Neural cell (in vitro differentiated cells): ENCODE results near the gene BRD3OS. TPM values are rescaled to one million over a fixed set of nuclear protein-coding genes. Genes with fewer than 3 reads are reported as not detected.
"Not testable (repeated sequence)": the region's sequence is repeated elsewhere in the genome, so short reads cannot be mapped to it uniquely, and the experiment has no call there.

ENCODE experiments used
- H2AFZ ChIP-seq: fragments of 200-600, 300-800 bp; sonication (generic), shearing (Covaris generic); 2 replicates; pipeline ENCODE4 v1.6.0; 2014; ENCODE audit warnings: low read depth, mild to moderate bottlenecking, antibody characterized with exemption, low read length, moderate library complexity
- H3F3A ChIP-seq: fragments of 200-600 bp; shearing (Covaris generic); 2 replicates; pipeline ENCODE4 v1.6.1; 2016; ENCODE audit warnings: mild to moderate bottlenecking, moderate library complexity, mixed read lengths, antibody characterized with exemption, low read length; ENCODE audit not compliant: insufficient read depth, poor library complexity, severe bottlenecking
- H3K27ac ChIP-seq: fragments of 200-600, 300-800 bp; sonication (generic), shearing (Covaris generic); 2 replicates; pipeline ENCODE4 v1.5.1; 2014; ENCODE audit warnings: mild to moderate bottlenecking, low read length, moderate library complexity
- H3K27me3 ChIP-seq: fragments of 300-800, 200-600 bp; sonication (generic), shearing (Covaris generic); 2 replicates; pipeline ENCODE4 v1.6.0; 2014; ENCODE audit warnings: mild to moderate bottlenecking, low read depth, low read length, moderate library complexity; ENCODE audit not compliant: insufficient read depth
- H3K36me3 ChIP-seq: fragments of 300-800, 200-600 bp; sonication (generic), shearing (Covaris generic); 2 replicates; pipeline ENCODE4 v1.5.1; 2014; ENCODE audit warnings: mild to moderate bottlenecking, antibody characterized with exemption, low read length, moderate library complexity; ENCODE audit not compliant: insufficient read depth
- H3K4me2 ChIP-seq: fragments of 300-800, 200-600 bp; sonication (generic), shearing (Covaris generic); 2 replicates; pipeline ENCODE4 v1.6.0; 2014; ENCODE audit warnings: mild to moderate bottlenecking, low read length
- H3K4me3 ChIP-seq: fragments of 300-800, 200-600 bp; sonication (generic), shearing (Covaris generic); 2 replicates; pipeline ENCODE4 v1.5.1; 2014; ENCODE audit warnings: mild to moderate bottlenecking, low read length, moderate library complexity
- H3K79me2 ChIP-seq: fragments of 200-600 bp; shearing (Covaris generic); replicated peaks from 2 replicates; pipeline ENCODE4 v1.6.0; 2014; ENCODE audit warnings: mild to moderate bottlenecking, low read length, moderate library complexity; ENCODE audit not compliant: insufficient read depth
- H3K9ac ChIP-seq: fragments of 300-800, 200-600 bp; sonication (generic), shearing (Covaris generic); 2 replicates; pipeline ENCODE4 v1.6.1; 2016; ENCODE audit warnings: mild to moderate bottlenecking, low read length, mixed read lengths
- H3K9me2 ChIP-seq: fragments of 200-600 bp; shearing (Covaris generic); 2 replicates; pipeline ENCODE4 v1.6.1; 2016; ENCODE audit warnings: mild to moderate bottlenecking, low read length, mixed read lengths; ENCODE audit not compliant: insufficient read depth
- H3K9me3 ChIP-seq: fragments of 200-600, 300-800 bp; sonication (generic), shearing (Covaris generic); 2 replicates; pipeline ENCODE4 v1.6.1; 2016; ENCODE audit warnings: mild to moderate bottlenecking, mixed run types, low read length, moderate library complexity, mixed read lengths
- H4K20me1 ChIP-seq: fragments of 200-600 bp; shearing (Covaris generic); 2 replicates; pipeline ENCODE4 v1.6.1; 2016; ENCODE audit warnings: mild to moderate bottlenecking, mixed run types; ENCODE audit not compliant: insufficient read depth
- EP300 ChIP-seq: fragments of 450-650 bp; conservative IDR thresholded peaks from 2 replicates; pipeline ENCODE4 v1.6.1; 2014; ENCODE audit warnings: antibody characterized with exemption, mild to moderate bottlenecking, moderate library complexity; ENCODE audit not compliant: poor library complexity, severe bottlenecking
- EZH2 ChIP-seq: fragments of 200-600, 300-800 bp; shearing (Covaris generic), sonication (generic); IDR thresholded peaks from 2 replicates; pipeline ENCODE4 v1.6.1; 2014; ENCODE audit warnings: antibody characterized with exemption, low read length, borderline replicate concordance, mild to moderate bottlenecking; ENCODE audit not compliant: insufficient read depth, poor library complexity, severe bottlenecking
- MXI1 ChIP-seq: fragments of 450-650 bp; conservative IDR thresholded peaks from 2 replicates; pipeline ENCODE4 v1.6.1; 2014; ENCODE audit warnings: antibody characterized with exemption, mild to moderate bottlenecking; ENCODE audit not compliant: poor library complexity, severe bottlenecking
- POLR2AphosphoS5 ChIP-seq: IDR thresholded peaks from 2 replicates; pipeline ENCODE4 v1.6.1; 2012
- SMC3 ChIP-seq: fragments of 450-650 bp; conservative IDR thresholded peaks from 2 replicates; pipeline ENCODE4 v1.6.1; 2014; ENCODE audit warnings: antibody characterized with exemption, mild to moderate bottlenecking, moderate library complexity; ENCODE audit not compliant: poor library complexity
- TAF1 ChIP-seq: IDR thresholded peaks from 2 replicates; pipeline ENCODE4 v1.6.1; 2012; ENCODE audit warnings: low read depth
- polyA plus RNA-seq: library from polyadenylated mRNA; depleted of rRNA; stranded (reverse); fragments of >200 nt; gene quantifications from 2 replicates; pipeline ENCODE4 v1.2.3, GENCODE V29; 2014
- TF ChIP-seq, protein P1 (sequence below): IDR thresholded peaks from 2 replicates; pipeline ENCODE4 v1.6.1; 2012; ENCODE audit warnings: borderline replicate concordance

BRD3OS gene
- polyA plus RNA-seq, 1 donor from 2014 or later = 49.5 TPM

DNA sequence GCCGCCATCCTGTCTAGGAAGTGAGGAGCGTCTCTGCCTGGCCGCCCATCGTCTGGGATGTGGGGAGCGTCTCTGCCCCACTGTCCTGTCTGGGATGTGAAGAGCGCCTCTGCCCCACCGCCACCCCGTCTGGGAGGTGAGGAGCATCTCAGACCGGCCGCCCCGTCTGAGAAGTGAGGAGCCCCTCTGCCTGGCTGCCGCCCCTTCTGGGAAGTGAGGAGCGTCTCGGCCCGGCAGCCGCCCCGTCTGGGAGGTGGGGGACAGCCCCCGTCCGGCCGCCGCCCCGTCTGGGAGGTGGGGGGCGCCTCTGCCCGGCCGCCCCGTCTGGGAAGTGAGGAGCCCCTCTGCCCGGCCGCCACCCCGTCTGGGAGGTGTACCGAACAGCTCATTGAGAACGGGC lies 50.4 kb downstream of the BRD3OS start:
- H4K20me1 ChIP-seq, H3K9ac ChIP-seq, H3K27me3 ChIP-seq, H3K27ac ChIP-seq, H3K9me3 ChIP-seq, H3K4me2 ChIP-seq, H3K79me2 ChIP-seq, H3K36me3 ChIP-seq, H3F3A ChIP-seq, H3K9me2 ChIP-seq, H3K4me3 ChIP-seq, H2AFZ ChIP-seq: not testable (repeated sequence)

GRCh38 chr9:134076644-134077043 lies 51.4 kb downstream of the BRD3OS start:
- H3K9me2 ChIP-seq = no peaks in the 10 kb centered on the region

More at GRCh38 chr9:134076644-134077043, 51.4 kb downstream of the BRD3OS start:
- Histone ChIP-seq H3K4me2 (no peak overlapping the region), H3K27me3 (no peaks in the 10 kb centered on the region), H3K9me3 (no peaks in the 10 kb centered on the region), H3K9ac (no peak overlapping the region), H2AFZ (no peak overlapping the region), H3F3A (no peaks in the 10 kb centered on the region), H3K27ac (no peak overlapping the region), H4K20me1 (no peaks in the 10 kb centered on the region), H3K4me3 (no peak overlapping the region), H3K79me2 (no peaks in the 10 kb centered on the region), H3K36me3 (no peaks in the 10 kb centered on the region)
- no peak for TF ChIP-seq MXI1
- no peak for TF ChIP-seq TAF1
- TF ChIP-seq SMC3 = no peak
- TF ChIP-seq EP300 = no peak
- no peak for TF ChIP-seq POLR2AphosphoS5
- TF ChIP-seq EZH2 = no peak
- TF ChIP-seq, protein P1, sequence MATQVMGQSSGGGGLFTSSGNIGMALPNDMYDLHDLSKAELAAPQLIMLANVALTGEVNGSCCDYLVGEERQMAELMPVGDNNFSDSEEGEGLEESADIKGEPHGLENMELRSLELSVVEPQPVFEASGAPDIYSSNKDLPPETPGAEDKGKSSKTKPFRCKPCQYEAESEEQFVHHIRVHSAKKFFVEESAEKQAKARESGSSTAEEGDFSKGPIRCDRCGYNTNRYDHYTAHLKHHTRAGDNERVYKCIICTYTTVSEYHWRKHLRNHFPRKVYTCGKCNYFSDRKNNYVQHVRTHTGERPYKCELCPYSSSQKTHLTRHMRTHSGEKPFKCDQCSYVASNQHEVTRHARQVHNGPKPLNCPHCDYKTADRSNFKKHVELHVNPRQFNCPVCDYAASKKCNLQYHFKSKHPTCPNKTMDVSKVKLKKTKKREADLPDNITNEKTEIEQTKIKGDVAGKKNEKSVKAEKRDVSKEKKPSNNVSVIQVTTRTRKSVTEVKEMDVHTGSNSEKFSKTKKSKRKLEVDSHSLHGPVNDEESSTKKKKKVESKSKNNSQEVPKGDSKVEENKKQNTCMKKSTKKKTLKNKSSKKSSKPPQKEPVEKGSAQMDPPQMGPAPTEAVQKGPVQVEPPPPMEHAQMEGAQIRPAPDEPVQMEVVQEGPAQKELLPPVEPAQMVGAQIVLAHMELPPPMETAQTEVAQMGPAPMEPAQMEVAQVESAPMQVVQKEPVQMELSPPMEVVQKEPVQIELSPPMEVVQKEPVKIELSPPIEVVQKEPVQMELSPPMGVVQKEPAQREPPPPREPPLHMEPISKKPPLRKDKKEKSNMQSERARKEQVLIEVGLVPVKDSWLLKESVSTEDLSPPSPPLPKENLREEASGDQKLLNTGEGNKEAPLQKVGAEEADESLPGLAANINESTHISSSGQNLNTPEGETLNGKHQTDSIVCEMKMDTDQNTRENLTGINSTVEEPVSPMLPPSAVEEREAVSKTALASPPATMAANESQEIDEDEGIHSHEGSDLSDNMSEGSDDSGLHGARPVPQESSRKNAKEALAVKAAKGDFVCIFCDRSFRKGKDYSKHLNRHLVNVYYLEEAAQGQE = no peak

Other genes starting within 250 kb of the BRD3OS start
- 35.2 and 41.1 TPM in 2 replicates for gene VAV2, start 33.2 kb upstream of the BRD3OS start, polyA plus RNA-seq
- gene BRD3, start 42.5 kb downstream of the BRD3OS start, polyA plus RNA-seq = 17.6 and 27.3 TPM in 2 replicates
- 35.8 and 40.2 TPM in 2 replicates for gene WDR5, start 110.6 kb downstream of the BRD3OS start, polyA plus RNA-seq
- gene RNU6ATAC, start 139.1 kb downstream of the BRD3OS start, polyA plus RNA-seq = not detected in 2 replicates